GM18505 (cell line): ENCODE data around the gene WDR82.

Experiments
- ATAC-seq: cut with Tn5 transposase; IDR thresholded peaks from one replicate; pipeline ENCODE4 v1.9.1; 2021; ENCODE audit not compliant: unreplicated experiment
- POLR2A ChIP-seq: IDR thresholded peaks from 4 replicates; pipeline ENCODE4 v1.6.1; 2011; ENCODE audit warnings: borderline replicate concordance; ENCODE audit not compliant: insufficient read depth, insufficient read length; ENCODE audit errors: extremely low read depth

WDR82 gene

GRCh38 chr3:52270252-52270754, 8.1 kb downstream of the WDR82 start:
- no peak for TF ChIP-seq POLR2A
- no peak for ATAC-seq

- no peak for ATAC-seq
- no peak for TF ChIP-seq POLR2A
Measured at GRCh38 chr3:52269776-52270175, 8.7 kb downstream of the WDR82 start.

- no peak for ATAC-seq
- no peak for TF ChIP-seq POLR2A
Measured at GRCh38 chr3:52268036-52268435, 10.4 kb downstream of the WDR82 start.

GRCh38 chr3:52265387-52265786, 13.1 kb downstream of the WDR82 start:
- no peak for TF ChIP-seq POLR2A
- no peak for ATAC-seq

GRCh38 chr3:52262447-52262846, 16.0 kb downstream of the WDR82 start:
- no peak for ATAC-seq
- TF ChIP-seq POLR2A = no peak

- ATAC-seq = no peak
- no peak for TF ChIP-seq POLR2A
Measured at GRCh38 chr3:52259448-52259847, 19.0 kb downstream of the WDR82 start.

- no peak for TF ChIP-seq POLR2A
- no peak for ATAC-seq
Measured at GRCh38 chr3:52259035-52259434, 19.4 kb downstream of the WDR82 start.

- no peak for ATAC-seq
- no peak for TF ChIP-seq POLR2A
Measured at GRCh38 chr3:52257911-52258310, 20.5 kb downstream of the WDR82 start.

GRCh38 chr3:52256622-52257021, 21.8 kb downstream of the WDR82 start:
- no peak for ATAC-seq
- TF ChIP-seq POLR2A = no peak

- ATAC-seq = no peak
- TF ChIP-seq POLR2A = no peak
Measured at GRCh38 chr3:52256159-52256558, 22.3 kb downstream of the WDR82 start.

- no peak for TF ChIP-seq POLR2A
- ATAC-seq = no peak
Measured at GRCh38 chr3:52254608-52255007, 23.8 kb downstream of the WDR82 start.

- TF ChIP-seq POLR2A = peak; percentile 21
- peak; percentile 82 for ATAC-seq
Measured at GRCh38 chr3:52253314-52254304, 24.8 kb downstream of the WDR82 start.

GRCh38 chr3:52250122-52250521, 28.3 kb downstream of the WDR82 start:
- no peak for ATAC-seq
- TF ChIP-seq POLR2A = no peak

- no peak for ATAC-seq
Measured at GRCh38 chr3:52249683-52250082, 28.8 kb downstream of the WDR82 start.

More at GRCh38 chr3:52249683-52250082, 28.8 kb downstream of the WDR82 start:
- no peak for TF ChIP-seq POLR2A
